GM08714 (cell line): ENCODE data around the gene OTOP1.
"Not testable (repeated sequence)": the region's sequence is repeated elsewhere in the genome, so short reads cannot be mapped to it uniquely, and the experiment has no call there.

Experiments used
- H3K4me3 ChIP-seq: fragments of 200-500 bp; sonication (Bioruptor generic); 2 replicates; pipeline ENCODE4 v1.5.1; 2014; ENCODE audit warnings: mild to moderate bottlenecking, low read length, inconsistent platforms
- ZNF274 ChIP-seq: IDR thresholded peaks from 2 replicates; pipeline ENCODE4 v1.6.1; 2012; ENCODE audit warnings: mild to moderate bottlenecking, low read depth, low read length

The OTOP1 gene

GRCh38 chr4:4203688-4204400, 22.9 kb downstream of the OTOP1 start:
- TF ChIP-seq ZNF274, result no peak
- H3K4me3 ChIP-seq, result no peak overlapping the region

GRCh38 chr4:4202510-4202909, 24.2 kb downstream of the OTOP1 start:
- no peak overlapping the region for H3K4me3 ChIP-seq
- no peak for TF ChIP-seq ZNF274

- no peak for TF ChIP-seq ZNF274
- H3K4me3 ChIP-seq, result no peak overlapping the region
Observed at GRCh38 chr4:4200624-4201023, 26.1 kb downstream of the OTOP1 start.

- H3K4me3 ChIP-seq, result no peak overlapping the region
- TF ChIP-seq ZNF274, result no peak
Observed at GRCh38 chr4:4195354-4195753, 31.4 kb downstream of the OTOP1 start.

- H3K4me3 ChIP-seq, result not testable (repeated sequence)
Observed at GRCh38 chr4:4188557-4188956, 38.2 kb downstream of the OTOP1 start.

GRCh38 chr4:4185528-4185927, 41.2 kb downstream of the OTOP1 start:
- TF ChIP-seq ZNF274, result no peak
- no peak overlapping the region for H3K4me3 ChIP-seq

- TF ChIP-seq ZNF274, result no peak
Observed at GRCh38 chr4:4182835-4183568, 43.7 kb downstream of the OTOP1 start.

GRCh38 chr4:4170596-4171150, 56.1 kb downstream of the OTOP1 start:
- no peak for TF ChIP-seq ZNF274
- no peak overlapping the region for H3K4me3 ChIP-seq

More at GRCh38 chr4:4182835-4183568, 43.7 kb downstream of the OTOP1 start:
- no peak overlapping the region for H3K4me3 ChIP-seq

GRCh38 chr4:4167981-4168780, 58.5 kb downstream of the OTOP1 start:
- not testable (repeated sequence) for H3K4me3 ChIP-seq

GRCh38 chr4:4166986-4167385, 59.7 kb downstream of the OTOP1 start:
- H3K4me3 ChIP-seq, result not testable (repeated sequence)

GRCh38 chr4:4165701-4166392, 60.9 kb downstream of the OTOP1 start:
- H3K4me3 ChIP-seq, result not testable (repeated sequence)

- H3K4me3 ChIP-seq, result not testable (repeated sequence)
Observed at GRCh38 chr4:4164532-4165173, 62.1 kb downstream of the OTOP1 start.

- H3K4me3 ChIP-seq, result not testable (repeated sequence)
Observed at GRCh38 chr4:4162186-4162585, 64.5 kb downstream of the OTOP1 start.

GRCh38 chr4:4160956-4161665, 65.6 kb downstream of the OTOP1 start:
- H3K4me3 ChIP-seq, result not testable (repeated sequence)

GRCh38 chr4:4145622-4146021, 81.1 kb downstream of the OTOP1 start:
- H3K4me3 ChIP-seq, result not testable (repeated sequence)

GRCh38 chr4:4143376-4143775, 83.4 kb downstream of the OTOP1 start:
- H3K4me3 ChIP-seq, result not testable (repeated sequence)

GRCh38 chr4:4142679-4143078, 84.0 kb downstream of the OTOP1 start:
- not testable (repeated sequence) for H3K4me3 ChIP-seq

- H3K4me3 ChIP-seq, result not testable (repeated sequence)
Observed at GRCh38 chr4:4141186-4141585, 85.5 kb downstream of the OTOP1 start.
